MM.1S (cell line): ENCODE measurements around the gene SLC25A26.
"Not testable (repeated sequence)": the region's sequence is repeated elsewhere in the genome, so short reads cannot be mapped to it uniquely, and the experiment has no call there.

Experiments
- EZH2 ChIP-seq: fragments of 300-600 bp; sonication (generic); optimal IDR thresholded peaks from 2 replicates; pipeline ENCODE3; 2017; ENCODE audit warnings: low read depth, mild to moderate bottlenecking, antibody characterized with exemption, low read length, mixed read lengths
- EZH2phosphoT487 ChIP-seq: fragments of 300-600 bp; sonication (generic); IDR thresholded peaks from 2 replicates; pipeline ENCODE4 v1.6.1; 2018; ENCODE audit warnings: antibody characterized with exemption, low read length
- TF ChIP-seq, protein P1 (sequence below): fragments of 300-600 bp; sonication (generic); IDR thresholded peaks from 2 replicates; pipeline ENCODE4 v1.5.1; 2016; ENCODE audit warnings: antibody characterized with exemption, low read length, mixed read lengths

DNA sequence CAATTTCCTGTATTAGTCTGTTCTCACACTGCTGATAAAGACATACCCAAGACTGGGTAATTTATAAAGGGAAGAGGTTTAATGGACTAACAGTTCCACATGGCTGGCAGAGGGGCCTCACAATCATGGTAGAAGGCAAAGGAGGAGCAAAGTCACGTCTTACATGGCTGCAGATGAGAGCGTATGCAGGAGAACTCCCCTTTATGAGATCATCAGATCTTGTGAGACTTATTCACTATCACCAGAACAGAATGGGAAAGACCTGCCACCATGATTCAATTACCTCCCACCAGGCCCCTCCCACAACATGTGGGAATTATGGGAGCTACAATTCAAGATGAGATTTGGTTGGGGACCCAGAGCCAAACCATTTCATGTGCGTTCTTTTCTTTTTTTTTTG is 5.3 kb downstream of the SLC25A26 start:
- TF ChIP-seq, protein P1, sequence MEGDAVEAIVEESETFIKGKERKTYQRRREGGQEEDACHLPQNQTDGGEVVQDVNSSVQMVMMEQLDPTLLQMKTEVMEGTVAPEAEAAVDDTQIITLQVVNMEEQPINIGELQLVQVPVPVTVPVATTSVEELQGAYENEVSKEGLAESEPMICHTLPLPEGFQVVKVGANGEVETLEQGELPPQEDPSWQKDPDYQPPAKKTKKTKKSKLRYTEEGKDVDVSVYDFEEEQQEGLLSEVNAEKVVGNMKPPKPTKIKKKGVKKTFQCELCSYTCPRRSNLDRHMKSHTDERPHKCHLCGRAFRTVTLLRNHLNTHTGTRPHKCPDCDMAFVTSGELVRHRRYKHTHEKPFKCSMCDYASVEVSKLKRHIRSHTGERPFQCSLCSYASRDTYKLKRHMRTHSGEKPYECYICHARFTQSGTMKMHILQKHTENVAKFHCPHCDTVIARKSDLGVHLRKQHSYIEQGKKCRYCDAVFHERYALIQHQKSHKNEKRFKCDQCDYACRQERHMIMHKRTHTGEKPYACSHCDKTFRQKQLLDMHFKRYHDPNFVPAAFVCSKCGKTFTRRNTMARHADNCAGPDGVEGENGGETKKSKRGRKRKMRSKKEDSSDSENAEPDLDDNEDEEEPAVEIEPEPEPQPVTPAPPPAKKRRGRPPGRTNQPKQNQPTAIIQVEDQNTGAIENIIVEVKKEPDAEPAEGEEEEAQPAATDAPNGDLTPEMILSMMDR, result not testable (repeated sequence)
- TF ChIP-seq EZH2, EZH2phosphoT487: not testable (repeated sequence)
